ENCODE measurements around the gene ATP11B.

The ATP11B gene

DNA sequence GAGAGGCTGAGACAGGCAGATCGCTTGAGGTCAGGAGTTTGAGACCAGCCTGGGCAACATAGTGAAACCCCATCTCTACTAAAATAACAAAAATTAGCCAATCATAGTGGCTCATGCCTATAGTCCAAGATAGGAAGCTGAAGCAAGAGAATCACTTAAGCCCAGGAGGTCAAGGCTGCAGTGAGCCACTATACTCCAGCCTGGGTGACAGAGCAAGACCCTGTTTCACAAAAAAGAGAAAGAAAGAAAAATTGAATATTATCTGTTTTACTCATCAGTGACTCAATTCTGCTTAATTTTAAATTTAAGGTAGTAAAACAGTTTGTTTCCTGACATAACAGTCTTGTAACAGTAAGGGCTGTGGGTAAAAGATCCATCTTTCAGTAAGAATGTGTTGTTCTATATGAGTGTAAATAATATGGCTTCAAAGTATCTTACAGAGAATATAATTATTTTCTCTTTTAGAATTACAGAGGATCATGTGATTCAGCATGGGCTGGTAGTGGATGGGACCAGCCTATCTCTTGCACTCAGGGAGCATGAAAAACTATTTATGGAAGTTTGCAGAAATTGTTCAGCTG is 85.8 kb downstream of the ATP11B start:
- Mint-ChIP-seq H3K4me1 (peaks cover 8% of the 10 kb centered on the region), H3K4me3 (no peak overlapping the region), H3K9me3 (no peaks in the 10 kb centered on the region), H3K36me3 (ENCODE audit: insufficient read depth) (peaks cover 51% of the 10 kb centered on the region), H3K27me3 (no peaks in the 10 kb centered on the region), H3K27ac (ENCODE audit: low read depth) (no peak overlapping the region)
- DNase-seq (ENCODE audit: low spot score in 2 of 2) (no peak), ATAC-seq (replicated peaks; ENCODE audit: extremely low read depth, poor library complexity, severe bottlenecking) (no peak)

GRCh38 chr3:182886497-182886896 is 93.2 kb downstream of the ATP11B start:
- Mint-ChIP-seq H3K36me3 (ENCODE audit: insufficient read depth) (peaks cover 40% of the 10 kb centered on the region), H3K27ac (ENCODE audit: low read depth) (no peak overlapping the region)
- DNase-seq (ENCODE audit: low spot score in 2 of 2) = no peak

DNA sequence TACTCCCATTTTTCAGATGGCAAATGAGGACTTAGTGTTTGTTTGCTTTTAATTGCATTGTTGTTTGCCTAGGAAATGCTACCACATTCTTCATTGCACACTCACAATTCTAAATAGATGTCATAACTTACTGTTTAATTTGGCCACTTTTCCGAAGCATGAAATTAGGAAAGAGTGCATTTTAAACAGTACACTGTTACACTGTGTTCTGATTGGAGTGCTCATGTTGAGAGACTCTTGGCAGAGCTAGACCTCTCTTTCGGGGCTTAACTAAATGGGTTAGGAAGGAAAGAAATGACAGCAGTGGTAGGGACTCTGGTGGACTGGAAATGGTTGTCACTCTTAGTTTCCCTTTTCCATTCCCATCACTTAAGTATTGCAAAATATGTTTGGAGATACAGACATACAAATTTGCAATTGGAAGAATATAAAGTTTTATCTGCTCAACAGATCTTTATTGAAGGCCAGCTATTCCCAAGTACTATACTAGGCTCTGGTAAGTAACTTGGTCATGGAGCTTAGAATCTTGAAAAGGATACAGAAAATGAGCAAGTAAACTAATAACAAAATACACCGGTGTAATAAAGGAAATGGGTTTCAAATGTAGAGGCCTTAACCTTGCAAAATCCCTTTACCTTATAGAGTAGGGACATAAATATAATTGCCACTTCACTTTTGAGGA is 96.8 kb downstream of the ATP11B start:
- H3K27ac Mint-ChIP-seq (ENCODE audit: low read depth) = no peak overlapping the region
- no peaks in the 10 kb centered on the region for H3K27me3 Mint-ChIP-seq
- no peak overlapping the region for H3K4me3 Mint-ChIP-seq
- peaks cover 37% of the 10 kb centered on the region for H3K36me3 Mint-ChIP-seq (ENCODE audit: insufficient read depth)
- no peak for ATAC-seq (replicated peaks; ENCODE audit: extremely low read depth, poor library complexity, severe bottlenecking)
- H3K9me3 Mint-ChIP-seq = no peaks in the 10 kb centered on the region
- DNase-seq (ENCODE audit: low spot score in 2 of 2) = no peak
- H3K4me1 Mint-ChIP-seq = no peaks in the 10 kb centered on the region

More at GRCh38 chr3:182886497-182886896, 93.2 kb downstream of the ATP11B start:
- ATAC-seq (replicated peaks; ENCODE audit: extremely low read depth, poor library complexity, severe bottlenecking) = no peak
- no peak overlapping the region for H3K4me3 Mint-ChIP-seq
- H3K4me1 Mint-ChIP-seq = no peaks in the 10 kb centered on the region
- no peaks in the 10 kb centered on the region for H3K9me3 Mint-ChIP-seq
- H3K27me3 Mint-ChIP-seq = no peaks in the 10 kb centered on the region

- no peaks in the 10 kb centered on the region for H3K4me1 Mint-ChIP-seq
Observed at GRCh38 chr3:182891364-182891763, 98.1 kb downstream of the ATP11B start.

GRCh38 chr3:182892226-182892625 is 98.9 kb downstream of the ATP11B start:
- Mint-ChIP-seq H3K4me1 (no peaks in the 10 kb centered on the region), H3K27me3 (no peaks in the 10 kb centered on the region), H3K36me3 (ENCODE audit: insufficient read depth) (peaks cover 35% of the 10 kb centered on the region), H3K27ac (ENCODE audit: low read depth) (no peak overlapping the region), H3K4me3 (no peak overlapping the region), H3K9me3 (no peaks in the 10 kb centered on the region)
- DNase-seq (ENCODE audit: low spot score in 2 of 2) (no peak), ATAC-seq (replicated peaks; ENCODE audit: extremely low read depth, poor library complexity, severe bottlenecking) (no peak)

More at GRCh38 chr3:182891364-182891763, 98.1 kb downstream of the ATP11B start:
- Mint-ChIP-seq H3K9me3 (no peaks in the 10 kb centered on the region), H3K27ac (ENCODE audit: low read depth) (no peak overlapping the region), H3K4me3 (no peak overlapping the region), H3K27me3 (no peaks in the 10 kb centered on the region), H3K36me3 (ENCODE audit: insufficient read depth) (peaks cover 37% of the 10 kb centered on the region)
- DNase-seq (ENCODE audit: low spot score in 2 of 2) (no peak), ATAC-seq (replicated peaks; ENCODE audit: extremely low read depth, poor library complexity, severe bottlenecking) (no peak)

DNA sequence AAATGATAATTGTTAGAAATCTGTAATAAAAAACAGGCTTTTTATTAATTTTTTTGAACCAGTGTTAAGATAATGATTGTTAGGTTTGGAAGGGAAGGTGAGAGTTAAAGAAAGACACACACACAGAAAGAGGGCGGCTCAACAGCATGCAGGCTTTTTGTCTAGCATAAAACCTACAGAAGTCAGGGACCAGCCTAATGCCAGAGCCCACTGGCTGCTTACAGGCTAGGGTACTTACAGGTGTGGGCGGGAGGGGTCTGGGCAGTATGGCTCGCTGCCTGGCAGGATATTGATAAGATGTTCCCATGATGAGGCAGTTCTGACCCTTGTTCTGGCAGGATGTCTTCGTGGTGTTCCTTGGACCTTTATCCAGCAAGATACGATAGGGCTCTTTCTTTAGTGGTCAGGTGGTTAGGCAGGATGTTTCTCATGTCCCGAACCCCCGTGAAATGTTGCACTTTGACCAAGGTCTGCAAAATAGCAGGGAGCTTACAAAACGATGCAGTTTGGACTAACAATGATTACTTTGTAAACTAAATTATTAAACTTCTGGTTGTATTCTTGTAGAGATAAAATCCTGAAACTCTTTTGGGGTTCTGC is 102.3 kb downstream of the ATP11B start:
- Mint-ChIP-seq H3K9me3 (no peaks in the 10 kb centered on the region), H3K4me1 (no peaks in the 10 kb centered on the region), H3K36me3 (ENCODE audit: insufficient read depth) (peaks cover 33% of the 10 kb centered on the region), H3K27me3 (no peaks in the 10 kb centered on the region), H3K4me3 (no peak overlapping the region), H3K27ac (ENCODE audit: low read depth) (peak overlapping the region; percentile 59)
- DNase-seq (ENCODE audit: low spot score in 2 of 2) (no peak), ATAC-seq (replicated peaks; ENCODE audit: extremely low read depth, poor library complexity, severe bottlenecking) (no peak)

- H3K4me3 Mint-ChIP-seq = no peak overlapping the region
- no peak overlapping the region for H3K27ac Mint-ChIP-seq (ENCODE audit: low read depth)
- H3K36me3 Mint-ChIP-seq (ENCODE audit: insufficient read depth) = peaks cover 33% of the 10 kb centered on the region
- ATAC-seq (replicated peaks; ENCODE audit: extremely low read depth, poor library complexity, severe bottlenecking) = no peak
- no peaks in the 10 kb centered on the region for H3K4me1 Mint-ChIP-seq
- no peaks in the 10 kb centered on the region for H3K9me3 Mint-ChIP-seq
- H3K27me3 Mint-ChIP-seq = no peaks in the 10 kb centered on the region
- no peak for DNase-seq (ENCODE audit: low spot score in 2 of 2)
Observed at GRCh38 chr3:182896553-182896952, 103.2 kb downstream of the ATP11B start.

GRCh38 chr3:182902236-182902635 is 108.9 kb downstream of the ATP11B start:
- Mint-ChIP-seq H3K27me3 (no peaks in the 10 kb centered on the region), H3K4me3 (no peak overlapping the region), H3K27ac (ENCODE audit: low read depth) (peak overlapping the region; percentile 3), H3K36me3 (ENCODE audit: insufficient read depth) (peaks cover 43% of the 10 kb centered on the region), H3K9me3 (no peaks in the 10 kb centered on the region), H3K4me1 (no peaks in the 10 kb centered on the region)
- DNase-seq (ENCODE audit: low spot score in 2 of 2) (no peak), ATAC-seq (replicated peaks; ENCODE audit: extremely low read depth, poor library complexity, severe bottlenecking) (no peak)

DNA sequence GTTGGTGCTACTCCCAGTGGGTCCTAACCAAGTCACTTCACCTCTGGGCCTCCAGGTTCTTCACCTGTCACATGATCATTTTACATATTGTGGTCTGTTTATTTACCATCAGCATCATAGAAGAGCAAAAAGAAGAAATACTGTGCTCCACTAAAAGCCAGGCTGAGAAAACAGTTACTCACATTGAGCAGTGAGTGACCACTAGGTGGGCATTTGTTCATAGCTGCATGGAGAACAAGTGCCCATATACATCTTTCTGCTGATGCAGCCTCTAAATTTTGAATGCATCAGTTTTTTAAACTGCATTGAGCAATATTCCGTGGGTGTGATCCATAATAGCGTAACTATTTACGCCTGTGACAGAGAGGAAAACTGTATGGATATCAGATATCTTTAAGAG is 110.9 kb downstream of the ATP11B start:
- Mint-ChIP-seq H3K27me3 (no peaks in the 10 kb centered on the region), H3K36me3 (ENCODE audit: insufficient read depth) (peaks cover 41% of the 10 kb centered on the region), H3K4me1 (no peaks in the 10 kb centered on the region), H3K4me3 (no peak overlapping the region), H3K27ac (ENCODE audit: low read depth) (peak overlapping the region; percentile 41), H3K9me3 (no peaks in the 10 kb centered on the region)
- ATAC-seq (replicated peaks; ENCODE audit: extremely low read depth, poor library complexity, severe bottlenecking) (no peak), DNase-seq (ENCODE audit: low spot score in 2 of 2) (no peak)

- Mint-ChIP-seq H3K27me3 (no peaks in the 10 kb centered on the region), H3K36me3 (ENCODE audit: insufficient read depth) (peaks cover 37% of the 10 kb centered on the region), H3K27ac (ENCODE audit: low read depth) (peak overlapping the region; percentile 33), H3K4me1 (peaks cover 5% of the 10 kb centered on the region), H3K9me3 (no peaks in the 10 kb centered on the region), H3K4me3 (no peak overlapping the region)
- ATAC-seq (replicated peaks; ENCODE audit: extremely low read depth, poor library complexity, severe bottlenecking) = no peak
- DNase-seq (ENCODE audit: low spot score in 2 of 2) = no peak
Observed at GRCh38 chr3:182905623-182906022, 112.3 kb downstream of the ATP11B start.

GRCh38 chr3:182906036-182906435 is 112.7 kb downstream of the ATP11B start:
- Mint-ChIP-seq H3K4me3 (no peak overlapping the region), H3K4me1 (peaks cover 9% of the 10 kb centered on the region), H3K36me3 (ENCODE audit: insufficient read depth) (peaks cover 37% of the 10 kb centered on the region), H3K27ac (ENCODE audit: low read depth) (peak overlapping the region; percentile 33), H3K9me3 (no peaks in the 10 kb centered on the region), H3K27me3 (no peaks in the 10 kb centered on the region)
- ATAC-seq (replicated peaks; ENCODE audit: extremely low read depth, poor library complexity, severe bottlenecking) = no peak
- no peak for DNase-seq (ENCODE audit: low spot score in 2 of 2)

GRCh38 chr3:182908471-182908870 is 115.2 kb downstream of the ATP11B start:
- DNase-seq (ENCODE audit: low spot score in 2 of 2) = no peak
- Mint-ChIP-seq H3K9me3 (no peaks in the 10 kb centered on the region), H3K27me3 (no peaks in the 10 kb centered on the region), H3K4me1 (peaks cover 33% of the 10 kb centered on the region), H3K4me3 (no peak overlapping the region), H3K27ac (ENCODE audit: low read depth) (no peak overlapping the region), H3K36me3 (ENCODE audit: insufficient read depth) (peaks cover 25% of the 10 kb centered on the region)
- no peak for ATAC-seq (replicated peaks; ENCODE audit: extremely low read depth, poor library complexity, severe bottlenecking)
